Measurements from ENCODE around the gene BCL2L11. TPM values are rescaled to one million over a fixed set of nuclear protein-coding genes. Genes with fewer than 3 reads are reported as not detected.

BCL2L11 gene
- total RNA-seq, 1 donor from 2014 or later = 11.4 TPM

DNA sequence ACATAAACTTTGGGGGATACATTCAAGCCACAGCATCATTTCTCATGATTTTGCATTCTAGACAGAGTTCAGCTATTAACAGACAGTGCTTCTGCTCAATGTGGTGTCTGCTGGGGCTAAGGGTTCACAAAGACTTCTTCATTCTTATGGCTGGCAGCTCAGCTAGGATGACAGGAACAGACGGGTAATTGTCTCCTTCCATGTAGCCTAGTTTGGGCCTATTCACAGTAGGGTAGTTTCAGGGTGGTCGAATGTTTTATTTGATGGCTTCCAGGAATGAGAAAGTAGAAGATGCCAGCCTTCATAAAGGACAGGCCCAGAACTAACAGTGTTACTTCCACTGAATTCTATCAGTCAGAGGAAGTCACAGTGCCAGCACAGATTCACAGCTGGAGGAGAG is 26.0 kb upstream of the BCL2L11 start:
- peaks cover 17% of the 10 kb centered on the region for H3K27me3 Mint-ChIP-seq (ENCODE audit: low read depth)
- H3K36me3 Mint-ChIP-seq (ENCODE audit: low read depth) = no peaks in the 10 kb centered on the region
- no peak for TF ChIP-seq CTCF (IDR thresholded peaks at IDR 0.05)
- H3K4me3 Mint-ChIP-seq (ENCODE audit: unreplicated experiment) = no peak overlapping the region
- no peaks in the 10 kb centered on the region for H3K9me3 Mint-ChIP-seq (ENCODE audit: low read depth)
- no peak for DNase-seq (ENCODE audit: low spot score)
- H3K4me1 Mint-ChIP-seq (ENCODE audit: low read depth) = no peaks in the 10 kb centered on the region
- no peak overlapping the region for H3K27ac Mint-ChIP-seq (ENCODE audit: unreplicated experiment)

DNA sequence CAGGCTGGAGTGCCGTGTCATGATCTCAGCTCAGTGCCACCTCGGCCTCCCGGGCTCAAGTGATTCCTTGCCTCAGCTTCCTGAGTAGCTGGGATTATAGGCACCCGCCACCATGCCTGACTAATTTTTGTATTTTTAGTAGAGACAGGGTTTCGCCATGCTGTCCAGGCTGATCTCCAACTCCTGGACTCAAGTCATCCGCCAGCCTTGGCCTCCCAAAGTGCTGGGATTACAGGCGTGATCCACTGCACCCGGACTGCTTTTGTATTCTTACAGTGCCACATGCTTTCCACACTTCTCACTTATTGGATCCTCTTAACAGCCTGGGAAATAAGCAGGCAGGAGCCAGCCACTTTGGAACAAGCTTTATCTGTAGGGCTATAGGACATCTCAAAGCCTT is 25.3 kb upstream of the BCL2L11 start:
- TF ChIP-seq CTCF (IDR thresholded peaks at IDR 0.05) = no peak
- Mint-ChIP-seq H3K4me3 (ENCODE audit: unreplicated experiment) (no peak overlapping the region), H3K36me3 (ENCODE audit: low read depth) (no peaks in the 10 kb centered on the region), H3K27me3 (ENCODE audit: low read depth) (peaks cover 11% of the 10 kb centered on the region), H3K27ac (ENCODE audit: unreplicated experiment) (no peak overlapping the region), H3K4me1 (ENCODE audit: low read depth) (no peaks in the 10 kb centered on the region), H3K9me3 (ENCODE audit: low read depth) (no peaks in the 10 kb centered on the region)
- DNase-seq (ENCODE audit: low spot score) = no peak

GRCh38 chr2:111099402-111099801 is 21.3 kb upstream of the BCL2L11 start:
- H3K27ac Mint-ChIP-seq (ENCODE audit: unreplicated experiment) = no peak overlapping the region
- H3K36me3 Mint-ChIP-seq (ENCODE audit: low read depth) = no peaks in the 10 kb centered on the region
- no peak overlapping the region for H3K4me3 Mint-ChIP-seq (ENCODE audit: unreplicated experiment)
- no peaks in the 10 kb centered on the region for H3K9me3 Mint-ChIP-seq (ENCODE audit: low read depth)
- peaks cover 1% of the 10 kb centered on the region for H3K27me3 Mint-ChIP-seq (ENCODE audit: low read depth)
- DNase-seq (ENCODE audit: low spot score) = no peak
- H3K4me1 Mint-ChIP-seq (ENCODE audit: low read depth) = no peaks in the 10 kb centered on the region
- TF ChIP-seq CTCF (IDR thresholded peaks at IDR 0.05) = no peak

DNA sequence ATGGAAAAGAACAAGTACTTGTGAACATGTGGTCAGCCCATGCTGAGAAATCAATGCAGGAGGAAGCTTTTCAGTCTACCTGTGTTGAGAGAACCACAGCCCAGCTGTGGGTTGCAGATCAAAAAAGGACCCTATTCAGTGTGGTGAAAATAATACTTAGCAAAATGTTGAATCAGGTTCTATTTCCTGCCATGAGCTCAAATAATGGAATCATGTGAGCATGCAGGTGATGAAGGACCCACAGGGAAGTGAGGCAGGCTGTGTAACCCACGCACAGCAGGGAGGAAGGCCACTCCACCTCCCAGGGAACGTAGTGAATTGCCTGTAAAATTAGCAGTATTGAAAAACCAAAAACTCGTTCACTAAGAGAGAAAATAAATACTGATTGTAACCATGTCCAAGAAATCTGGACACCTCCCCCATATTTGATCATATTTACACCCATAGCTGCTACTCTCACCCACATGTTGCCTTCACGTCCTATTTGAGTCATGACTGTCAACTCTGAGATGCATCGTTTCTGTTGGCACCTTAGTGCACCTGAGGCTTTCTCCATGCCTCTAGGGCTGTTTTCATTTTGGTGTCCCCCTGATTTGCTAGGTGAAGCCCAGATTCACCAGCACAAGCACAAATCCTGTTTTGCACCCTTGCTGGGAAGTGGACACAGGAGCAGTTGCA is 20.5 kb upstream of the BCL2L11 start:
- H3K9me3 Mint-ChIP-seq (ENCODE audit: low read depth) = no peaks in the 10 kb centered on the region
- H3K4me1 Mint-ChIP-seq (ENCODE audit: low read depth) = no peaks in the 10 kb centered on the region
- H3K27ac Mint-ChIP-seq (ENCODE audit: unreplicated experiment) = no peak overlapping the region
- H3K27me3 Mint-ChIP-seq (ENCODE audit: low read depth) = no peaks in the 10 kb centered on the region
- no peak for DNase-seq (ENCODE audit: low spot score)
- no peaks in the 10 kb centered on the region for H3K36me3 Mint-ChIP-seq (ENCODE audit: low read depth)
- no peak overlapping the region for H3K4me3 Mint-ChIP-seq (ENCODE audit: unreplicated experiment)
- TF ChIP-seq CTCF (IDR thresholded peaks at IDR 0.05) = no peak

GRCh38 chr2:111100765-111101162 is 19.9 kb upstream of the BCL2L11 start:
- H3K4me3 Mint-ChIP-seq (ENCODE audit: unreplicated experiment) = no peak overlapping the region
- no peaks in the 10 kb centered on the region for H3K4me1 Mint-ChIP-seq (ENCODE audit: low read depth)
- no peaks in the 10 kb centered on the region for H3K9me3 Mint-ChIP-seq (ENCODE audit: low read depth)
- no peak for DNase-seq (ENCODE audit: low spot score)
- no peaks in the 10 kb centered on the region for H3K36me3 Mint-ChIP-seq (ENCODE audit: low read depth)
- no peaks in the 10 kb centered on the region for H3K27me3 Mint-ChIP-seq (ENCODE audit: low read depth)
- TF ChIP-seq CTCF (IDR thresholded peaks at IDR 0.05) = peak; percentile 38
- no peak overlapping the region for H3K27ac Mint-ChIP-seq (ENCODE audit: unreplicated experiment)

Data from chondrocyte (in vitro differentiated cells).